Activated naive CD8-positive, alpha-beta T cell treated with anti-CD3 and anti-CD28 coated beads, Interleukin-2, amount 10 ng/mL, durations not matched to agents 7 days and 5 days (primary cell): ENCODE data around the gene RPL12. TPM values are rescaled to one million over a fixed set of nuclear protein-coding genes. Genes with fewer than 3 reads are reported as not detected.
"Not testable (repeated sequence)": the region's sequence is repeated elsewhere in the genome, so short reads cannot be mapped to it uniquely, and the experiment has no call there.

Experiments
- ATAC-seq: fragments of 150-1000 bp; cut with Tn5 transposase; one replicate; pipeline ENCODE4 v1.10.0; 2021; ENCODE audit warnings: low read depth, moderate library complexity
- POLR2A ChIA-PET: fragments of 350-600 bp; sonication (Branson Sonifier 250); formaldehyde crosslinking; loops from one replicate; lab custom pipeline; 2021; ENCODE audit warnings: antibody characterized with exemption; lab: Charles Lee
- DNase-seq: peaks from one replicate; pipeline ENCODE4 v3.0.0; 2021
- H3K27ac Mint-ChIP-seq: one replicate; pipeline ENCODE4 v1.8.0; 2022; ENCODE audit warnings: mild to moderate bottlenecking, mixed read lengths
- H3K27me3 Mint-ChIP-seq: one replicate; pipeline ENCODE4 v1.8.0; 2022; ENCODE audit warnings: mild to moderate bottlenecking, moderate library complexity, mixed read lengths
- H3K36me3 Mint-ChIP-seq: one replicate; pipeline ENCODE4 v1.8.0; 2021; ENCODE audit warnings: mild to moderate bottlenecking, mixed read lengths
- H3K4me1 Mint-ChIP-seq: one replicate; pipeline ENCODE4 v1.8.0; 2021; ENCODE audit warnings: mixed read lengths
- H3K4me3 Mint-ChIP-seq: one replicate; pipeline ENCODE4 v1.8.0; 2022; ENCODE audit warnings: mild to moderate bottlenecking, moderate library complexity, mixed read lengths
- H3K9me3 Mint-ChIP-seq: one replicate; pipeline ENCODE4 v1.8.0; 2021; ENCODE audit warnings: mixed read lengths
- total RNA-seq, 2 experiments: library from RNA; stranded (reverse); gene quantifications; one replicate each; pipeline ENCODE4 v1.2.3, GENCODE V29; 2021

The RPL12 gene
- total RNA-seq, 2 experiments from 2014 or later = 1,332 to 1,343 TPM

DNA sequence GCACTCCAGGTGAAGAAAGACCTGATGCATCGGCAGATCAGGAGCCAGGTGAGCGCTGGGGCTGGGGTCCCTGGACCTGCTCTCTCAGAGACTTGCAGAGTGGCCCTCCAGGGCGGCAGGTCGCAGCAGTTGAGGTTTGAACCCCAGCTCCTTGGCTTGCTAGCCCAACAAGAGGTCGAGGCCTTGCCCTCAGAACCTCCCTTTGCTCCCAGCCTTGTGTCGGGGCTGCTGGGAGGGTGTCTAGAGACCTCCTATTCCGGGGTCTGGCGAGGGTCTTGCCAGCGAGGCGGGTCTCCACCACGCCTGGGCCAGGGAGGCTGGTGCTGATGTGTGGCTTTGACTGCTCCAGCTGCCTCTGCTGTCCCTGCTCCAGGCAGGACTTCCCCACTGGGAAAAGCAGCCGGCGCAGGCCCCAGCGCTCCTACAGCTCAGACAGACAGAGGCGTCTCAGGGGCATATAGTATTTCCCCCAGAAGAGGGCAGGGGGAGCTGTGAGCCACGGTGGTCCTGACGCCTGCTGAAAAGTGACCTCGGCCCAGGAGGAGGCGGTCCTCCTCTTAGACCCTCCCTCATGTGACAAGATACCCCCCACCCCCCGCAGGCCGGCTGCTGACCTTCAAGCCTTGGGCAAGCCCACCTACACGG, 38.4 kb upstream of the RPL12 start:
- H3K9me3 Mint-ChIP-seq = no peaks in the 10 kb centered on the region
- ATAC-seq (no peak), DNase-seq (no peak)
- H3K4me3 Mint-ChIP-seq = no peak overlapping the region
- no peaks in the 10 kb centered on the region for H3K27me3 Mint-ChIP-seq
- no peaks in the 10 kb centered on the region for H3K4me1 Mint-ChIP-seq
- POLR2A ChIA-PET = no interaction called here
- no peak overlapping the region for H3K27ac Mint-ChIP-seq
- H3K36me3 Mint-ChIP-seq = peaks cover 4% of the 10 kb centered on the region

DNA sequence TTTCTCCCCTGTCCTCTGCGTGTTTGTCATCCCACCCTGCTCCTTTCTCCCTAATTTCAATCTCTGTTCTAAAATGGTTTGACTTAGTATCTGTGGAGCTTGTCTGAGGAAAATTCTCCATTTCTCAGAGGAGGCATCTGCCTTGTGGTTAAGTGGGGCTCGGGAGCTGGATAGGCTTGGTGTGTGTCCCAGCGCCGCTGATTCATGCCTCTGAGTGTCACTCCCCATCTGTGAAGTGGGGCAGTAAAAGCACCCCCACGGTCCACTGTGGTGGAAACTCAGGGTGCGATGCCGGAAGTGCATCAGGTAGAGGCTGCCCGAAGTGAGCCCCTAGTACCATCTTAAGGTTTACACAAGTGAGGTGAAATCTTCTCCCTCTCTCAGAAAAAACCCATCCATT, 37.7 kb upstream of the RPL12 start:
- peaks cover 6% of the 10 kb centered on the region for H3K36me3 Mint-ChIP-seq
- POLR2A ChIA-PET = no interaction called here
- no peaks in the 10 kb centered on the region for H3K4me1 Mint-ChIP-seq
- DNase-seq (no peak), ATAC-seq (no peak)
- H3K4me3 Mint-ChIP-seq = no peak overlapping the region
- no peaks in the 10 kb centered on the region for H3K27me3 Mint-ChIP-seq
- no peaks in the 10 kb centered on the region for H3K9me3 Mint-ChIP-seq
- no peak overlapping the region for H3K27ac Mint-ChIP-seq

DNA sequence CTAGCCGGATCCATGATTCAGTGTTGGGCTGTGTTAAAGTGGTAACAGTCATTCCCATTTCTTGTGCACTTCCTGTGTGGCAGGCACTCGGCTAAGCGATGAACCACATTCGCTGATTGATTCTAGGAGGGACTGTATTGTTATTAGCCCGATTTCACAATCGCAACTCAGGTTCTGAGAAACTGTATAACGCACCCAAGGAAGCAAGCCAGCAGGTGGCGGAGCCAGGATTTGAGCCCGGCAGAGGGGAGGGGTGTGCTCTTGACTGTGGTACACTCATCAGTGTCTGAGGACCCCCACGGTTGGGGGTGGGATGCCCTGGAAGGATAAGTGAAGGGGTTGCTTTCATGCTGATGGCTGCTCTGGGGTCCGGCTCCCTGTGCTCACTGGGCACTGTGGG, 34.8 kb upstream of the RPL12 start:
- H3K27ac Mint-ChIP-seq = no peak overlapping the region

DNA sequence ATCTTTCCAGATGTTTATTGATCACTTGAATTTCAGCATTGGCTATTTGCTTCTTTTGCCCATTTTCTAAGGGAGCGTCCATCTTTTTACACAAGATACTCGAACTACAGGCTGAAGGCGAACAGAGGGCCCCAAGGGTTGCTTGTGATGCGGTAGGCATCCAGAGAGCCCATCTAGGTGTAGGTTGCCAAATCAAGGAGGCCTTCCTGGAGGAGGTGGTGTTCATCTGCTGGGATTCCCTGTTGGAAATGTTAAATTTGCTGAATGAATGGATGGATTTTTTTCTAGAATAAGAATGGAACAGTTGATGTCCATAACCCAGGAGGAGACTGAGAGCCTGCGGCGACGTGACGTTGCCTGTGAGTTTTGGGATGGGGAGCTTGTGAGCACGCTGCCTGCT, 31.5 kb upstream of the RPL12 start:
- Mint-ChIP-seq H3K36me3 (peaks cover 13% of the 10 kb centered on the region), H3K4me3 (no peak overlapping the region), H3K4me1 (no peaks in the 10 kb centered on the region), H3K27ac (no peak overlapping the region), H3K9me3 (no peaks in the 10 kb centered on the region), H3K27me3 (no peaks in the 10 kb centered on the region)
- DNase-seq = no peak
- POLR2A ChIA-PET = no interaction called here
- ATAC-seq = no peak

More for the DNA sequence above, 34.8 kb upstream of the RPL12 start:
- Mint-ChIP-seq H3K36me3 (peaks cover 10% of the 10 kb centered on the region), H3K27me3 (no peaks in the 10 kb centered on the region), H3K9me3 (no peaks in the 10 kb centered on the region), H3K4me3 (no peak overlapping the region), H3K4me1 (no peaks in the 10 kb centered on the region)
- POLR2A ChIA-PET = no interaction called here
- no peak for ATAC-seq
- DNase-seq = no peak

DNA sequence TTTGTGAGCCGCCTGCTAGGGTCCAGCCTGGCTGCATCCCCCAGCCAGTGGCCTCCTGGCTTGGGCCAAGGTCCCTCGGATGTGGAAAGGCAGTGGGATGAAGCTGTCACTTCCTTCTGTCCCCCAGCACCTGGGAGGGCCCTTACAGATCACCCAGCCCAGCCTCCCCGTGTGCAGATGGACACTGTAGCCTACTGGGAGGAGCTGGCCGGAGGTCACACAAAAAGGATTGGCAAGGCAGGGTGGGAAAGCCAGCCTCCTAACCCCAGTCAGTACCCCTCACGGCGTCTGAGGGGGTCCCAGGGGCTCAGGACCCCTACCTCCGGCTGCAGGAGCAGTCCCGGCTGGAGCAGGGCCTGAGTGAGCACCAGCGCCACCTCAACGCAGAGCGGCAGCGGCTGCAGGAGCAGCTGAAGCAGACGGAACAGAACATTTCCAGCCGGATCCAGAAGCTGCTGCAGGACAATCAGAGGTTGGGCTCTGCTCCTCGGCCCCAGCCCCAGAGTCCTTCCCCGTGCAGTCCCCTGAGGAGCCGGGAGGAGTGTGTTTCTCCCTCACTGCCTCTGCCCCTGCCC, 28.4 kb upstream of the RPL12 start:
- POLR2A ChIA-PET = interaction anchor here (0.6 kb wide), 1 partner anchor 896 kb away, joined by 4 read pairs; no protein-coding TSS in a partner anchor
- H3K27ac Mint-ChIP-seq = no peak overlapping the region
- H3K9me3 Mint-ChIP-seq = no peaks in the 10 kb centered on the region
- peaks cover 10% of the 10 kb centered on the region for H3K36me3 Mint-ChIP-seq
- DNase-seq (no peak), ATAC-seq (no peak)
- H3K4me3 Mint-ChIP-seq = no peak overlapping the region
- H3K4me1 Mint-ChIP-seq = no peaks in the 10 kb centered on the region
- H3K27me3 Mint-ChIP-seq = no peaks in the 10 kb centered on the region

DNA sequence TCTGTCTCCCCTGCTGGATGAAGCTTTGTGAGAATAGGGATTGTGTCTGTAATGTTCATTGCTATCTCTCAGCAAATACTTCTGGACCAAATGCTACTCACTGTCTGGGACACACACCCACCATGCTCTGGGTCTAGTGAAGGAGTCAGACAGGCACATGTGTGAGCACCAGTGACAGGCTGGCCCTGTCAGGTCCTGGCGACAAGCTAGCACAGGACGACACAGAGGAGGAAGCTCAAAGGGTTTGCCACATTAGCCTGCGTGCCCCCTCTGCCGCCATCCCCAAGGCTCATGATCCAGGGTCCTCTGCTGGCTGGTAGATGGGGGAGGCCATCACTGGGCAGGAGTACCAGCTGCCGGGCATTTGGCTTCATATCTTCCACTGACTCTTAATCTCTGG, 23.4 kb upstream of the RPL12 start:
- POLR2A ChIA-PET = interaction anchor here (0.7 kb wide), 1 partner anchor 619 kb away, joined by 5 read pairs; no protein-coding TSS in a partner anchor
- Mint-ChIP-seq H3K9me3 (no peaks in the 10 kb centered on the region), H3K4me1 (peaks cover 1% of the 10 kb centered on the region), H3K27me3 (no peaks in the 10 kb centered on the region), H3K27ac (no peak overlapping the region), H3K36me3 (peaks cover 8% of the 10 kb centered on the region), H3K4me3 (no peak overlapping the region)
- no peak for DNase-seq
- ATAC-seq = no peak

DNA sequence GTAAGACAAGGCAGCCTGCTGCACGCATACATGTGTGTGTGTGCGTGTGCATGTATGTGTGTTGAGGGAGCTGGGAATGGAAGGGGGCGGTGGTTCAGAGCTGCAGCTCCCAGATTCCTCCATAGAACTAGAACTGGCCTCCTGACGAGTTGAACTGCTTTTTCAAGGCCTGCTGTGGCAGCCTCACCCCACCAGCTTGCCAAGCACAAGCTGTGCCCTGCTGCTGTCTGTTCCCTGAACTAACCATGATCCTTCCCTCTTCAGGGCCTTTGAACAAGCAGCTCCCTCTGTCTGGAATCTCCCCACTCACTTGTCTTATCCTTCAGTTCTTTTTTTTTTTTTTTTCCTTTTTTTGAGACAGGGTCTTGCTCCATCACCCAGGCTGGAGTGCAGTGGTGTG, 22.7 kb upstream of the RPL12 start:
- H3K4me1 Mint-ChIP-seq = peaks cover 1% of the 10 kb centered on the region
- no peaks in the 10 kb centered on the region for H3K27me3 Mint-ChIP-seq
- peaks cover 8% of the 10 kb centered on the region for H3K36me3 Mint-ChIP-seq
- H3K27ac Mint-ChIP-seq = peak overlapping the region; percentile 28
- H3K9me3 Mint-ChIP-seq = no peaks in the 10 kb centered on the region
- DNase-seq (no peak), ATAC-seq (no peak)
- POLR2A ChIA-PET = interaction anchor here (0.7 kb wide), 2 partner anchors 17 to 619 kb away, joined by 3 to 5 read pairs; no protein-coding TSS in a partner anchor
- H3K4me3 Mint-ChIP-seq = no peak overlapping the region

DNA sequence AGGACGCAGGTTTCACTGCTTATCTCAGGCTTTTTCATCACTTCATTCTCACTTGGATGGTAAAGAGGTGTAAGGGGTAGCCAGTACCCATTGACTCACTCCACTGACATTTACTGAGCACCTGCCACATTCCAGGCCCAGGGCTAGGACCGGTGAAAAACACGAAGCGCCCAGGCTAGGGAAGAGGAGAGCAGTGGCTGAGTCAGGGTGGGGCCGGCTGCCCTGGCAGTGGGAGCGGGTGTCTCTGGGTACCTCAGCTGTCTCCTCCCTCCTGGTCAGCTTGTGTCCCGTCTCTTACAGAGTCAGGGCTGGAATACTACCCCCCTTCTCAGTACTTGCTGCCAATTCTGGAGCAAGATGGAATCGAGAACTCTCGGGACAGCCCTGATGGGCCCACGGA, 22.3 kb upstream of the RPL12 start:
- no peak for DNase-seq
- no peaks in the 10 kb centered on the region for H3K9me3 Mint-ChIP-seq
- peaks cover 8% of the 10 kb centered on the region for H3K36me3 Mint-ChIP-seq
- POLR2A ChIA-PET = interaction anchor here (0.7 kb wide), 1 partner anchor 17 kb away, joined by 3 read pairs; no protein-coding TSS in a partner anchor
- H3K27me3 Mint-ChIP-seq = no peaks in the 10 kb centered on the region
- peaks cover 1% of the 10 kb centered on the region for H3K4me1 Mint-ChIP-seq
- no peak overlapping the region for H3K4me3 Mint-ChIP-seq
- ATAC-seq = no peak
- no peak overlapping the region for H3K27ac Mint-ChIP-seq

DNA sequence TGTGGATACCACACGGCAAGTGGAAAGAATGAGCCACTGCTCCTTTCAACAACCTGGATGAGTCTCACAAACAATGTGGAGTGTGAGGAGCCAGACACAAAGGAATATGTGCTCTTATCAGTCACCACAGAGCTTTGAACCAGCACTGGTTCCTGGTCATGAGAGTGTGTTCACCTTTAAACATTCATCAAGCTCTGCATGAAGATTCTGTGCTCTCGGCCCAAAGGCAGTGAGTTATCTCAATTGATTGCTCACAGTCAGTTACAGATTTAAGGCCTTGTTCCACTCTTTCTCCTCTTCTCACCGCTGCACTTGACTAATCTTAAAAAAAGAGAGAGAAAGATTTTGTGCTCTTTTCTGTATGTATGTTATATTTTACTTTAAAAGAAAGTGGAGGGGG, 19.5 kb upstream of the RPL12 start:
- H3K27me3 Mint-ChIP-seq = no peaks in the 10 kb centered on the region
- no peak overlapping the region for H3K27ac Mint-ChIP-seq
- POLR2A ChIA-PET = no interaction called here
- no peak for ATAC-seq
- DNase-seq = no peak
- peaks cover 1% of the 10 kb centered on the region for H3K4me1 Mint-ChIP-seq
- peaks cover 13% of the 10 kb centered on the region for H3K36me3 Mint-ChIP-seq
- H3K9me3 Mint-ChIP-seq = no peaks in the 10 kb centered on the region
- H3K4me3 Mint-ChIP-seq = no peak overlapping the region

DNA sequence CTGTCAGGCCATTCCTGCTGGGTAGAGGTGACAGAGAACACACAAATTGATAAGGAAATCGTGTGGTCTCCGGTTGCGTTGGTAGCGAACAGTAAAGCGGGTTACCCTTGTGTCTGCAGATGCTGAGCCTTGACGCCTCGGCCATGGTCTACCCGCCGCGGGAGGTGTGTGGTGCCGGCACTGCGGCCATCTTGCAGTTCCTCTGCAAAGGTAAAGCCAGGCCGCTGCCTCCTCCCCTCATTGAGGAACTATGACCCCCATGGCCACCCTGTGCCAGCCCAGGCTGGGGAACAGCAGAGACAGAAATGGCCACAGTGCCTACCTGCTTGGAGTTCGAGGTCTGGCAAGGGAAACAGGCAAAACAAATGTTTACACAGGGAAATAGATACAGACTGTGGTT, 16.4 kb upstream of the RPL12 start:
- ATAC-seq (no peak), DNase-seq (no peak)
- POLR2A ChIA-PET = no interaction called here
- Mint-ChIP-seq H3K4me3 (no peak overlapping the region), H3K27ac (no peak overlapping the region), H3K9me3 (no peaks in the 10 kb centered on the region), H3K4me1 (no peaks in the 10 kb centered on the region), H3K36me3 (peaks cover 17% of the 10 kb centered on the region), H3K27me3 (no peaks in the 10 kb centered on the region)

DNA sequence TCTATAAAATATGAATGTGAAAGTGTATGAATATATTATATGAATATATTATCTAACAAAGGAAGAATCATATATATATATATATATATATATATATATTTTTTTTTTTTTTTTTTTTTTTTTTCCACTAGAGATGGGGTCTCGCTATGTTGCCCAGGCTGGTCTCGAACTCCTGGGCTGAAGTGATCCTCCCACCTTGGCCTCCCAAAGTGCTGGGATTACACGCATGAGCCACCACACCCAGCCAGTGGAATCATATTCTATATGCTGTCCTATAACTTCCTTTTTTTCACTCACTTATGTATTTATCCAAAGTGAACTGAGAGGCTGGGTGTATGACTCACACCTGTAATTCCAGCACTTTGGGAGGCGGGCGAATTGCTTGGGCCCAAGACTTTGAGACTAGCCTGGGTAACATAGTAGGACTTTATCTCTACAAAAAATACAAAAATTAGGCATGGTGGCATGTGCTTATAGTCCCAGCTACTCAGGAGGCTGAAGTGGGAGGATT, 15.3 kb upstream of the RPL12 start:
- H3K27me3 Mint-ChIP-seq, H3K4me3 Mint-ChIP-seq, DNase-seq, ATAC-seq, POLR2A ChIA-PET, H3K27ac Mint-ChIP-seq, H3K9me3 Mint-ChIP-seq, H3K4me1 Mint-ChIP-seq: not testable (repeated sequence)
- peaks cover 20% of the 10 kb centered on the region for H3K36me3 Mint-ChIP-seq

DNA sequence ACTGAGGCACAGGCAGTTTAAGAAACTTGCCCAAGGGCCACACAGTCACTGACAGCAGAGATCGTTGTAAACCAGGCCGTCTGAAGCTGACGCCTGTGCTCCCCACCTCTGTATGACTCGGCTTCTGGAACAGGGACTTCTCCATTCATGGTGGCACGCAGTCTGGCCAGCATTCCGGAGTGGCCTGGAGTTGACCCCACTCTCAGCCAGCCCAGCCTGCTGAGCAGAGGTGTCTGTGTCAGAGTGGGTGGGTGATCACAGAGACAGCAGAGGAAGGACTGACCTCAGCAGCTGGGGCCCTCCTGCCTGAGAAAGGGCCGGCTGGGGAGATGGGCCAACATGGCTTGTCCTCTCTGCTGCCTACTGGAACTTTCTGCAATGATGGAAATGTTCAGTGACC, 12.7 kb upstream of the RPL12 start:
- DNase-seq = no peak
- H3K9me3 Mint-ChIP-seq = no peaks in the 10 kb centered on the region
- no peak overlapping the region for H3K27ac Mint-ChIP-seq
- ATAC-seq = no peak
- H3K4me1 Mint-ChIP-seq = peaks cover 1% of the 10 kb centered on the region
- H3K36me3 Mint-ChIP-seq = peaks cover 18% of the 10 kb centered on the region
- POLR2A ChIA-PET = interaction anchor here (1.2 kb wide), 1 partner anchor 13 kb away, joined by 3 read pairs; the partner anchor contains the start of genes LRSAM1 and RPL12
- H3K4me3 Mint-ChIP-seq = no peak overlapping the region
- no peaks in the 10 kb centered on the region for H3K27me3 Mint-ChIP-seq

DNA sequence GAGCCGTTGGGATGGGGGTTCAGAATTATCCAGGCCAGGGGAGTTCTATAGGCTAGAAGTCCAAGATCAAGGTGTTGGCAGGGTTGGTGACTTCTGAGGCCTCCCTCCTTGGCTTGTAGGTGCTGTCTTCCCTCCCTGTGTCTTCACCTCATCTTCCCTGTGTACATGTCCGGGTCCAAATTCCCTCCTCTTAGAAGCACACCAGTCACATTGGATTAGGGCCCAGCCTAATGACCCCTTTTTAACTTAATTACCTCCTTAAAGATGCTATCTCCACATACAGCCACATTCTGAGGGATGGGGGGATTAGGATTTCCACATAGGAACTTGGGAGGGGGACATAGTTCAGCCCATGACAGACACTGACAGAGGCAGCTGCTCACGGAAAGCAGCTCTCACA, 12.2 kb upstream of the RPL12 start:
- no peak for ATAC-seq
- H3K27ac Mint-ChIP-seq = no peak overlapping the region
- DNase-seq = no peak
- H3K27me3 Mint-ChIP-seq = no peaks in the 10 kb centered on the region
- peaks cover 1% of the 10 kb centered on the region for H3K4me1 Mint-ChIP-seq
- POLR2A ChIA-PET = no interaction called here
- H3K36me3 Mint-ChIP-seq = peaks cover 18% of the 10 kb centered on the region
- H3K4me3 Mint-ChIP-seq = no peak overlapping the region
- no peaks in the 10 kb centered on the region for H3K9me3 Mint-ChIP-seq

DNA sequence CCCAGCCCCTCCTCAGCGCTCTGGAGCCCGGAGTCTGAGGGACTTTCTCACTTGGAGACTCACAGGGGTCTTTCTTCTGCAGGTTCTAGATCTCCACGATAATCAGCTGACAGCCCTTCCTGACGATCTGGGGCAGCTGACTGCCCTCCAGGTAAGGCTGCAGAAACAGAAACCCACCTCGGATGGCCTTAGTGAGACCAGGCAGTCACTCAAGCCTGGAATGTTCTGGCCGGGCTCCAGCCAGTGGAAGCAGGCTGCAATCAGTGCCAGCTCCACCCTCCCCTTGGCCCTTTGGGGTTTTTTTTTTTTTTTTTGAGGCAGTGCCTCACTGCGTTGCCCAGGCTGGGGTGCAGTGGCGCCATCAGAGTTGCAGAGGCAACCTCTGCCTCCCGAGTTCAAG, 7.7 kb upstream of the RPL12 start:
- peaks cover 6% of the 10 kb centered on the region for H3K4me1 Mint-ChIP-seq
- peaks cover 16% of the 10 kb centered on the region for H3K36me3 Mint-ChIP-seq
- ATAC-seq (no peak), DNase-seq (no peak)
- H3K9me3 Mint-ChIP-seq = no peaks in the 10 kb centered on the region
- no peak overlapping the region for H3K27ac Mint-ChIP-seq
- no peaks in the 10 kb centered on the region for H3K27me3 Mint-ChIP-seq
- POLR2A ChIA-PET = interaction anchor here (0.6 to 0.7 kb wide), 2 partner anchors 52 to 518 kb away, joined by 3 to 4 read pairs; no protein-coding TSS in a partner anchor
- H3K4me3 Mint-ChIP-seq = no peak overlapping the region
